Left hindlimb (tissue), 1 donor: ENCODE data around the gene DLGAP1.
A peak's percentile ranks its signal among the peaks of the same experiment; 100 is the strongest.
"Not testable (repeated sequence)": the region's sequence is repeated elsewhere in the genome, so short reads cannot be mapped to it uniquely, and the experiment has no call there.

Source experiments
- DNase-seq: peaks from one replicate; pipeline ENCODE4 v3.0.0-alpha.2; 2018

Gene DLGAP1

DNA sequence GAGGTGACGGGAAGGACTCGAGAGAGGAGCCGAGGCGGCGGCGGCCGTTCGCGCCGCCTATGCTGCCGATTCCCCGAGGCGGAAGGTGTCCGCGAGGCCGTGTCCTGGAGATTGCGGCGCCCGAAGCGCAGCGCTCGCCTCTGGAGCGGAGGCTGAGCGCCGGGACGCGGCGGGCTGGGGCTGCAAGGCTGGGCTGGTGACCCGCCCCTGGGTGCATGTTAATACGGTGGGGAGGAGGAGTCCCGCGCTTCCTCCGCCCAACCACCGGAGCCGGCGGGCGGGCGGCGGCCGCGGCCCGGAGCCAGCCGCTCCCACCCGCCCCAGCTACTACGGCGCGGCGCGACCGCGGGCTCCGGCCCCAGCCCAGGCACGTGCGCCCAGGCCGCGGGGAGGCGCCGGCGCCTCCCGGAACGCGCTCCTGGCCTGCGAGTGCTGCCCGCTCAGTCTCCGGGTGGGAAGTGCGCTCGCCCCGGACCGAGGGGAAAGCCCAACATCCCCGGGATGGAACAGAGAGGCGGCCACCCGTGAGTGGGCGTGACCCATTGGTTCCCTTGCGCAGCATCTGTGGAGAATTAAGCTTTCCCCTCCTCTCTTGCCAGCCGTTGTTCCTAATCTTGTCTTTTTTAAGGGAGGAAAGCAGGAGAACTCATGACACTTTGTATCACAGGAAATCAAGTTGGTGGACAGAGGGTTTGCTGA lies at the start of gene DLGAP1:
Gene DLGAP1 (minus strand): TSS at position 195 of the 699 bp plus-strand sequence.
- DNase-seq = peak; percentile 84

DNA sequence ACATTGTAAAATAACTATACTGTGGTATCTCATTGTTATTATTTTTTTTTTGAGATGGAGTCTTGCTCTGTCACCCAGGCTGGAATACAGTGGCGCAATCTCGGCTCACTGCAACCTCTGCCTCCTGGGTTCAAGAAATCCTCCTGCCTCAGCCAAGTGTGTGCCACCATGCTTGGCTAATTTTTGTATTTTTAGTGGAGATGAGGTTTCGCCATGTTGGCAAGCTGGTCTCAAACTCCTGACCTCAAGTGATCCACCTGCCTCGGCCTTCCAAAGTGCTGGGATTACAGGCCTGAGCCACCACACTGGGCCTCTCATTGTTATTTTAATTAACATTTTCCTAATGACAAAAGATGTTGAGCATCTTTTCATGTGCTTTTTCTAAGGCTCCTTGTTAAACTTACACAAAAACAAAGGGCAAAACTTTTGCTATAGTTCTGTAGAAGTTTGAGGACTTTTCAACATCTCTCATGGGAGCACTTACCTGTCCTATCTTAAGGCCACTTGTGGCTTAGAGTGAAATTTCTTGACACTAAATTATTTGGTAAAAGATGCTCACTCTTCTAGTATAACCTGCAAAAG lies 39.7 kb upstream of the DLGAP1 start:
- DNase-seq = not testable (repeated sequence)

DNA sequence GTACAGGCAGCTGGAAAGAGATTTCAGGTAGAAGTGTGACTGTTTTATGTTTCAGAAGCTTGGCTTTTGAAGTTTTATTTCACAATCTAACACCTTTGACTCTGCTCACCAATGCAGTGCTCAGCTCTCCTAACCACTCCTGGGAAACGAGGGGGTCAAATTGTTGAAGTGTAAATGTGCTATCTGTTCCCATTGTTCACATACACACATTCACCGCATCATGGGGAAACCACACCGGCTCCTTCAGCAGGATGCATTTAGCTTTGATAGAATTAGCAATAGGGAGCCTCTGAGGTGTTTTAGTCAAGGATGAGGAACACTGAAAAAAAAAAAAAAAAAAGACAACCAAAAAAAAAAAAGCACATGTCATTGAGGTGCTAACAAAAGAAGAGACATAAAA lies 13.4 kb upstream of the DLGAP1 start:
- no peak for DNase-seq

DNA sequence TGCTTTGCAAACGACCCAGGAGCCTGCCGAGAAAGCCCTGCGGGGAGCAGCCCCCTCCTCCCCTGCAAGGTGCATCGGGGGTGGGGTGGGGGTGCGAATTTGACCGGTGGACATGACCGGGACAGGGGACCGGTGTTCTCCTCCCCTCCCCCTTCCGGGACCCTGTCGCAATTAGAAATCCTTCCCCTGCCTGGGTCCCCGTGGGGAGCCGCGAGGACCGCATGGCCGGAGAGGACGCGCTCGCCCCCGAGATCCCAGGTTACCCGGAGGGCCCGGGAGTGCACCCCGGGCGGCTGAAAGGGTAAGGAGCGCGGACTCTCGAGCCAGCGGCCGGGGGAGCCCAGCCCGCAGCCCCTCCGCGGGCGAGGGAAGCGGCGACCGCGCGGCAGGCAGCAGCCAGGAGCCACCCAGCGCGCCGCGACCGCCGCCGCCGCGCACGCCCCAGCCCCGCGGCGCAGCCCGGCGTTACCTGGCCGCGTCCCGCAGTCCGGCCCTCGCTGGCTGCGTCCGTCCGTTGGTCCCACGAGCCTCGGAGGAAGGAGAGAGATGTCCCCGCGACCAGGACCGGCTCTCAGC lies 482 bp downstream of the DLGAP1 start:
- peak; percentile 33 for DNase-seq

DNA sequence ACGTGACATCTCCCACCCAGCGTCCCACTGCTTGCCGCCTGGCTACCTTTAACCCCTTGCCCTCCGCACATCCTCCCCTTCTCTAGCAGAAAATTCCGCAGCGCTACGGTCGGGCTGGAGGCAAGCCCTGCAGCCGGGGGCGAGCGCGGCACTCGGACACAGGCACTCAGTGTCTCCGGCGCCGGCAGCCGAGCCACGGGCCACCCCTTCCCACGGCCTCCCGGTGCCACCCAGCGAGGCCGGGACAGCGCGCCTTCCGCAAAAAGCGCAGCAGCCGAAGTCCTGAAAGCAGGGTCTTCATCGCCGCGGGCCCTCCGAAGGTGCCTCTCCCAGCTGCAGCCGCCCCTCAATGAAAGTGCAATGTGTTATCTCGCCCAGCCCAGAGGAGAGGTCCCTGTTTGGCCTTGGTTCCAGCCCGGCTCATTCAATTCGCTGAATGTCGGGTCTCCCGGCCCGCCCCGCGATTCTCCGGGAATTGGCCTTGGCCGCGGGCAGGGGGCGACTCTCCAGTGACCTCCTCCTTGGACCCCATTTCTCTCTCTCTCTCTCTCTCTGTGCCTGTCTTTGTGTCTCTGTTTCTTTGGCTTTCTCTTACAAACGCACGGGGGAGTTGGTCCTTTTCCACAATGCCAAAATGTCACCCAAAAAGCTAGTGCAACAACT lies 1.1 kb downstream of the DLGAP1 start:
- DNase-seq = peak; percentile 51

DNA sequence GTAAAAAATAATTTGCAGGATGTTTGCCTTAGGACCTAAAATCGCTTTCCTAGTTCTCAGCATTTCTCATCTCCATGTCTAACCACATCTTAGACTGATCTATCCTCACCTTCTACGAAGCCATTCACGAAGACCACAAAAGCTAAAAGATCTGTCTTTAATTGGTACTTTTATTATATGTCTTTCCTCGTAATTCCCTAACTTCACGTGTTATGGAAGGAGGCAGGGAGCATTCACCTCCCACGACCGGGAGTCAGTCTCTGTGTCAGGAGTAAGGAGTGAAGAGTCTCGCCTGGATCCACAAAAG lies 1.6 kb downstream of the DLGAP1 start:
- DNase-seq = no peak

DNA sequence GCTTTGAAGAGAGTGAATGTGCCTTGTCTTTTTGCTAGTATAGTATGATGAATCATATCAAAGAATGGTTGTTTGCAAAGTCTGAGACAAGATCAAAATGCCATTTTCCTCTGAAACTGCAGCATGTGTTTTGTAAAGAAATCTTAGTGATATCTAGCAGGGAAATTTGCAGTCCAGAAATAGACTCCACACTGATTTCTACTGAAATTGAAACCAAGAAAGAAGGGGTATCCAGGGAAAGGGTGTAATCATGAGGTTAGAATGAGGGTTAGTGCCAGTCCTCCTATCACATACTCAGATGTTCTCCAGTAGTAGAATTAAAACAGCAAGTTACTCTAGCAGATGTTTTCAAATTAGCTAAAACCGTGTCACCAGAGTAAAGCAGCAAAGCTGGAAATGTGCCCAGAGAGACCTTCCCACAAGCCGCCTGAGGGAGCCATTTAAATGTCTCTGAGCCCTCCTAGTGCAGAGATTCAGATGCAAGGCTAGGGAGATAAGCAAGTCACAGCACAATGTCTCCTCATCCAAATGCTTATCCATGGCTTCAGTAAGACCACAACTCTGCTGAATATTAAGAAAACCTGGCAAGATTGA lies 4.9 kb downstream of the DLGAP1 start:
- DNase-seq = no peak

DNA sequence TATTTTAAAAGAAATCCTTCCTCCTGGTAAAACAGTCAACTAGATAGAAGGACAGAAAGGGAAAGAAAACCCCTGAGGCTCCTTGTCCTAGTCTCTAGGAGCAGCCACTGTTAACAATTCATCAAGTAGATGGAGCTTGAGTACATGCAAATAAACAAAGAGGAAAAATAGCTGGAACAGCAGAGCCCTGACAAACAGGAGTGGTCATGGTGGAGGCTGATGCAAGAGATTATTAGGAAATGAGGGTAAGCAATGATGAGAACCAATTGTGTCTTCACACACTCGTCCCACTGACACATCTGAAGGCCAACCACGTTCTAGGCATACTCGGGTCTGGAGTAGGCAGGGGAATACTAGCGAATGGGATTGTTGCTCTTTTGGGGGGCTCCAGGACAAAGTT lies 9.2 kb downstream of the DLGAP1 start:
- no peak for DNase-seq

DNA sequence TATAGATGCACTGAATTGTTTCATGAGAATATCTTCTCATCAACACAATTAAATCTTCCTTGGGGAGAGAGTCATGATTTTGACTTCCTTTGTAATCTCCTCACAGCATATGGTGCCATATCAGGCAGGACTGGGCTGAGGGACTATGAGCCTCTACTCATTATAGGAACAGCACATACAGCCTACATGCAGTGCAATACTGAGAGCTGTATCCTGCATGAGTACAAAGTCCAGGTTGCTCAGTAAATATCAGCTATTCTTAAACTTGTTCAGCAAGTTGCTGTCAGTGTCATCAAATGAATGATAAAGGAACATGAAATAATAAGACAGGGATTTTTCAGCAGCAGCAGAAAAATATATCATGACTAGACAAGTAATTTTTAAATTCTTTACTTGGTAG lies 10.8 kb downstream of the DLGAP1 start:
- no peak for DNase-seq

DNA sequence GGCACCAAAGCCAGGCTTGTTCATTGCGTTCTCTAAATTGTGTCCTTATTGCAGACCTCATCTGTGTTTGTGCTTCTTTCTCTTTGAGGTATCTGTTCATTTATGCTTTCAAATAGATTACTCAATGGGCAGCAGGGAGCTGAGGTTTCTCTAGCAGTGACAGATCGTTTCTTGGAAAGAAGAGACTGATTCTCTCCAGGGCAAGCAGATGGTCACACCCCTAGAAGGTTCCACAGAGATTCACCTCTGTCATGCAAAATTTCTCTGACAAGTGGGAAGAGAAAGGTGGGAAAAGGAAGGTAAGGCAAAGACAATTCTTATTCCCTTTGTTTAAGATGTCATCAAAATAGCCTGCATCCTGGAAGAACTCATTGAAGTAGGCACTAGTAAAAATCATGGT lies 14.0 kb downstream of the DLGAP1 start:
- no peak for DNase-seq

DNA sequence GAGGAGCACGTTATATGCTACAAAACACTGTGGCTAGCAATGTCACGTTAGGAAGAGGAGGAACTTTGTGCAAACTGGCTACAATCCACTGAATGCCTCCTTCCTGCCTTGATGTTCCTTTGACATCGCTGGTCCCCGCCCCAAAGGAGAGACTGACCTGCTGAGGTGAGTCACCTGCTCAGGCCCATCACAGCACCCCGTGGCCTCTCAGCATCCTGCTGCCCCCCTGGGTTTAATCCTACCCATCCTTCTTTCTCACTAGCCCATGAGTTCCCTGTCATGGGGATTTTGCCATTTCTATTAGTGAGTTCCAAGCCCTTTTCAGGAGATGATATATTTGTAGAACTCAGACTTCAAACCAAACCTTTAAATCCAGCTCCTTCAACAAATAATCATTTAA lies 16.2 kb downstream of the DLGAP1 start:
- no peak for DNase-seq

DNA sequence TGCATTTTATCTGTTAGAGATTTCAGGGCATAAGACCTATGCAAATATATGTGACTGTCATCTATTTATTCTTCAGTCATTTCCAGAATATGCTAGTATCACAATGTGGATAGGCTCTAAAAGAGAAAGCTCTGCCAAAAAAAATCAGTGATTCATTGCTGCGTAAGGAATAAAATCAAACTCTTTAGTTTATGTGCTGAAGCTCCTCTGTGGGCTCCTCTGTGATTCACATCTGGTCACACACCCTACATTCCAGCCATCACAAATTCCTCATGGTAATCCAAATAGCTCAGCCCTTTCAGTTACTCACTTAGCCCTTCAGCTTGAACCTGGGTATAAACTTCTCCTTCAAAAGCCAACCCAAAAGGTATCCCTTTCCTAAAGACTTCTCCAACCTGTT lies 21.4 kb downstream of the DLGAP1 start:
- DNase-seq = no peak

DNA sequence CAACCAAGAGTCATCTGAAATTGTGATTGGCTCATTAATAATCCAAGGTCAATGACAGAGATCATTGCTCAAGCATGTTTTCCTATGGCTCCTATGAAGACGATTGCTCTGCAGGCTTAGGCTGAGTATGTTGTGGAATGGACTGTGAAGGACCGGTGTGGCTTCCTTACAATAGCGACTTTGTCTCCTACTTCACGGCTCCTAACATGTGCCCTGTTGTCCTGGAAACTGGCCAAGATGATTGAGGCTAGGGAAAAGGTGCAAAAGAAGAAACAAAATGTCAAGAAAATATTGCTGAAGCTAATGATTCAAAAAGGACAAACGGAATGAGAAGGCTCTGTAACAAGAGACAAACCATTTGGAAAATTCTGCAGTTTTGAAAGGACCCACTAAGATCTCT lies 24.3 kb downstream of the DLGAP1 start:
- DNase-seq = no peak

DNA sequence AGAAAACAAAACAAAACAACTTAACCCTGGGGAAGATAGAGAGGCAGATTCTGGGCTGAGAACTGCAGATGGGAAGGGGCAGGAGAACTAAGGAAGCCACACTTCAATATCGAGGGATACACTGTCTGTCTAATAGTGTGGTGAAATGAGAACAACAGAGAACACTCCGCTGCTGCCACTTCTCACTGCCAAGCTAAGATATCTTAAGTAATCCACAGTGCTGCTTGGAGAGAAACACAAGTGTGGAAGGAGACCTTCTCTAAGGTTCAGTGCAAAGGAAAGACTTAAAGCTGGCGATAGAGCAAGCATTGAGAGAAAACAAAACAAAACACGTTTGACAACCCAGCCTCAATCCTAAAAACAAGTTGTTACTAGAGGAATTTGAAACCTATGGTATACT lies 37.4 kb downstream of the DLGAP1 start:
- no peak for DNase-seq

DNA sequence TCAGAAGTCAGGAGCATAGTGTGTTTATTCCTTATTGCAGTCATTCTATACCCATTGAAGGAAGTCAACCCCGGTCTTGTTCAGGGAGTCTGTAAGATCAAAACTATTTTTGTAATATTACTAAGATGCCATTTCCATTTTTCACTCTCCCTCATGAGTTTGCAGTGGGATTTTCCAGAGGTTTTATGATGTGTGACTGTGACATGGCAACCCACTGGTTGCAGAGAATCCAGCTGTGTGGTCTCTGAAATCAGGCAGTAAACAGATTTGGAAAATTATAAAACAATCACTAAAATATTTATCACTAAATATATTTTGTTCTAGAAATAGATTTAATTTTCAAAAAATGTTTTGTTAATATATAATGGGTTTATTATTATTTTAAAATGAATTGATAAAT lies 38.1 kb downstream of the DLGAP1 start:
- DNase-seq = no peak

DNA sequence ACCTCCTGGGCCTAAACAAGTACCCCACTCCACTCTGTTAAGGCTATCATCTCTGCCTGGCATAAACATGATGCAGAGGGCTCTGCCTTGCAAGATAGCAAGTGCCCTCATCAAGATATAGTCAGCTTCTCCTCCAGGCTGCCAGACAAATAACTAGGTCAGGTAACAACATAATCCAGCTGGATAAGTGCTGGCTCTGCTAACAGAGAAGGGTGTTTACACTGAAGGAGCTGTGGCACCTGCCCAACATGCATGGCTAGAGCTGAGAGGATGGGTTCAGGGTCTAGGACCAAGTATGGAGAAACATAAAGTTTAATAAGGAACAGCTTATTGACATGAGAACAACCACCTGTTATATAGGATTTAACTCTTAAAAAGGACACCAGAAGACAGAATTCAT lies 42.8 kb downstream of the DLGAP1 start:
- no peak for DNase-seq

DNA sequence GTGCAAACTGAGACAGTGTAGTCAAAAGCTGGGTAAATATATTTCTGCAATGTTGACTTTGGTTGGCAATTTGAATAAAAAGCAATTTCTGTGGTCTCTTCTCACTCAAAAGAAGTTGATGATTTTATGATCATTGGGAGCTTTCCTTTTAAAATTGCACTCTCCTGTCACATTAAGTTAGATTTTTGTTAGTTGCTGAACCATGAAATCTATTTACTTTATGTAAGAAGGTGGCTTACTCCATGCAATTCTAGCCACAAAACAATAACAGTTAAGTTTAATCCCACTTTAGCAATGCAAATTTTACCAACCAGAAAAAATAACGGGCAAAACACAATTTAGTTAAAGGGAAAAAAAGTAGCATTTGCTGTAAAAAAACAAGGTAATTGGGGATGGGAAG lies 48.3 kb downstream of the DLGAP1 start:
- DNase-seq = no peak

DNA sequence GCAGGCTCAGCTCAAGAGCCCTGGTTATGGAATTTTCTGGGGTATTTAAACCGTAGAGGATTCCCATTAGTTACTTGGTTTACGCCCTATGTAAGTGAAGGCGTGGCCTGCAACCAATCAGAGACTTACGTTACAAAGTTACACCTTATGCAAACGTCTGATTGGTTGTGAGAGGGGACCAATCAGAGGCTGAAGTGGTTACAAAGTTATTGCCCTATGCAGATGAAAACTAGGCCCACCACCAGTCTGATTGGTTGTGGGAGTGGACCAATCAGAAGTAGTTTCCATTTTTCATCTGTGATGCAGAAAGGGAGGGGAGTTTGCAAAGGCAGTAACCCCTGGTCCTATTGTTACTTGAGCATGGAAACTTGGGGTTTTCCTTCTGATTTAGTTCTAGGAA lies 49.1 kb downstream of the DLGAP1 start:
- DNase-seq = no peak

DNA sequence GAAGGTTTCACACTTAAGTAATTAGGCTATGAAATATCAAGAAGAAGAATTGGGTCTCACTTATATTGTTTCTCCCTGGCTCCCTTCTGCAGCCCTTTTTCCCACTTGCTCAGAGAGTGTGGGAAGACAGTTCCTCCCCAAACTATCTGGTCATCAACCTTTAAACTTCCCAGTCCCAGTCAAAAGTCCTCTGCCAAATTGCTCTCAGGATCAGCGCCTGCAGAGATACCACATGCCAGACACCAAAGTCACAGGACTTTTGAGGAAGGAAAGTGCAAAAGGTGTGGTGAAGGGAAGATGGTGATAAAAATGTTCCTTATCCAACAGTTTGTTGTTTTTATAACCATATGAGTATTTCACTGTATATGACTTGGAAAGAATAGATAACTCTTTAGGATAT lies 51.3 kb downstream of the DLGAP1 start:
- DNase-seq = no peak

DNA sequence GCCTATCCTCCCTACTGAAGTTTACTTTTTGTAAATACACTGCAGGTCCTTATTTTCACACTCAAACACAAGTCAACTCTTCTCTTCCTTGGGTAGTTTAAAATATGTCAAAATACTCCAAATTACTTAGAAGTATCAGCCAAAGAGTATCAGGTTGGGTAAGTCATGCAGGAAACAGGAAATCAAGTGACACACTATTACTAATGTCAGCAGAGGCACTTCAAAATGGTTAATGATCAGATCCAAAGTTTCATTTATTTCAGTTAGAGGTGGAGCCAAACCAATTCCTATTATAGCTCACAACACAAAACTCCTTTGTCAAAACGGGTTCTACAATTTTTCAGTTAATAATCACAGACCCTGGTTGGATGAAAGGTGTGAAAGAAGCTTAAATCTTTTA lies 54.2 kb downstream of the DLGAP1 start:
- DNase-seq = no peak

DNA sequence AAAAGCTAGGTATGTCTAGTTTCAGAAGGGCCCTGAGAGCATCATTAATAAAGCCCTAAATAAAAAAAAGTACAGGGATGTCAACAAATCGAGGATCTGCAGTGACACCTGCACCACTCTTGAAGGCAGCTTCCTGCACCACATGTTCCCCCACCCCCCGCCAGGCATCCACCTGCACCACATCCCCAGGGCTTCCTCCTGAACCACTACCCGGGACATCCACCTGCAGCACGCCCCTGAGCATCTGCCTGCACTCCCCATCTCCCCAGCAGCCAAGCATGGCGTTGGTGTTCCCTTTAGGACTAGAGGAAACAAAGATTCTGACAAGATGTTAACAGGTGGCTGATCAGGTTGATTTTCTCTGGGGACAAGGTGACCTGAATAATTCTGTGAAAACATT lies 55.2 kb downstream of the DLGAP1 start:
- DNase-seq = no peak

DNA sequence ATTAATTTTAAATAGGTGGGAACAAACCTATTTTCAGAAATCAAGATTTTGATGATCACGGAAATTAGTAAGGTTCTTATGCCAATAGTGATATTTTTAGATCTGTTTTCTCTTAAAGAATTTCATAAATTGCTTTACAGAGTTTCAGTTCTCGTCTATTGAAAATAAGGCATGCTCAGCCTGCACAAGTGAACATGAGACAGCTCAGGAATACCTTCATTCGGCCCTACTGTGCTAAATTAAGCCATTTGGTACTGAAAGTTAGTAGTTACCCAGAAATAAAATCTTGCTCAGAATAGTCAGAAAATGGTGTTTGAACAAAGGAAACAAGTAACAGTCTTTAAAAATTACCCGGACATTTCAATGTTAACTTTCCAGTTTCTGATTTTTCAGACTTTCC lies 60.4 kb downstream of the DLGAP1 start:
- DNase-seq = no peak

DNA sequence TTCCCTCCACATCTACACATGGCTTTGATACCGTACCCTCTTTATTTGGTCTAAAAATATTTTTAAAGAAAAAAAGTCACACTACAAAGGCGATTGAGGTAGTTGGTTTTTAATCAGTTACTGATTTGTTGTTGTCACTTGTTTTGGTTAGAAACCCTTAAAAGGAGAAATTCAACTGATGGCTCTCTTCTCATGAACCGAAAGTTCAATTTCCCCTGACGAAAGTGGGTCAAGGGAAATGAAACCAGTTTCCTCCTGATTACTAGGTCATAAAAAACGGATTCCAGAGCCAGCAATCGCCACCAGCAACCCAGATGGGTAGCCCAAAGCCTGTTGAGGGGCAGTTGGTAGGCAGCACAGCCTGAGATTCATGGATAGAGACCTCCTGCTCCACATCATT lies 63.2 kb downstream of the DLGAP1 start:
- DNase-seq = no peak

DNA sequence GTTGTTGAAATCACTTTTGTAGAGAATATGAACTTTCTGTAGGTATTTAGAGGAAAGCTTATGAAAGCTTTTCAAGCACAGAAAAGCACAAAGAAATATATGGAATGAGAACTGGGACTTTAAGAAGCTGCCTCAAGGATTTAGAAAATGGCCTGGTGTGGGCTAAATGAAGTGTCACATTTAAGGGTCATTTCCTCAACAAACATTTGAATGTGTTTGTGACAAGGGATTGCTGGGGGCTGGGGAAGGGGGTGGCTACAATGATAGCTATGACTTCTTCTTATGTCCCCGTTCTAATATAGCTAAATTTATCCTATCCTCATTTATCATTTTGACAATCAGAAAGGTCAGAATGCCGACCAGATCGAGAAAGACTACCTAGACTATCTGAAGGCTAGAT lies 69.2 kb downstream of the DLGAP1 start:
- DNase-seq = no peak
